LNCaP clone FGC (cell line): ENCODE results near the gene SLC30A2.

ENCODE experiments used
- DNase-seq: peaks from one replicate; pipeline ENCODE4 v3.0.0-alpha.2; 2011; ENCODE audit warnings: low read depth
- H3K4me3 ChIP-seq: 2 replicates; pipeline ENCODE4 v1.5.1; 2011; ENCODE audit warnings: mild to moderate bottlenecking, low read depth, low read length, control low read depth
- TF ChIP-seq, protein P1 (sequence below): IDR thresholded peaks from 2 replicates; pipeline ENCODE4 v1.5.1; 2012; ENCODE audit warnings: mild to moderate bottlenecking; ENCODE audit not compliant: control insufficient read depth, insufficient read depth; ENCODE audit errors: extremely low read depth

SLC30A2 gene

GRCh38 chr1:25993197-25993951 lies 52.5 kb downstream of the SLC30A2 start:
- no peak overlapping the region for H3K4me3 ChIP-seq
- TF ChIP-seq, protein P1, sequence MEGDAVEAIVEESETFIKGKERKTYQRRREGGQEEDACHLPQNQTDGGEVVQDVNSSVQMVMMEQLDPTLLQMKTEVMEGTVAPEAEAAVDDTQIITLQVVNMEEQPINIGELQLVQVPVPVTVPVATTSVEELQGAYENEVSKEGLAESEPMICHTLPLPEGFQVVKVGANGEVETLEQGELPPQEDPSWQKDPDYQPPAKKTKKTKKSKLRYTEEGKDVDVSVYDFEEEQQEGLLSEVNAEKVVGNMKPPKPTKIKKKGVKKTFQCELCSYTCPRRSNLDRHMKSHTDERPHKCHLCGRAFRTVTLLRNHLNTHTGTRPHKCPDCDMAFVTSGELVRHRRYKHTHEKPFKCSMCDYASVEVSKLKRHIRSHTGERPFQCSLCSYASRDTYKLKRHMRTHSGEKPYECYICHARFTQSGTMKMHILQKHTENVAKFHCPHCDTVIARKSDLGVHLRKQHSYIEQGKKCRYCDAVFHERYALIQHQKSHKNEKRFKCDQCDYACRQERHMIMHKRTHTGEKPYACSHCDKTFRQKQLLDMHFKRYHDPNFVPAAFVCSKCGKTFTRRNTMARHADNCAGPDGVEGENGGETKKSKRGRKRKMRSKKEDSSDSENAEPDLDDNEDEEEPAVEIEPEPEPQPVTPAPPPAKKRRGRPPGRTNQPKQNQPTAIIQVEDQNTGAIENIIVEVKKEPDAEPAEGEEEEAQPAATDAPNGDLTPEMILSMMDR = no peak
- DNase-seq = no peak

- DNase-seq = no peak
- TF ChIP-seq, protein P1 = no peak
- H3K4me3 ChIP-seq = no peak overlapping the region
Observed at GRCh38 chr1:25992689-25993171, 53.2 kb downstream of the SLC30A2 start.

- no peak overlapping the region for H3K4me3 ChIP-seq
- TF ChIP-seq, protein P1 = no peak
- no peak for DNase-seq
Observed at GRCh38 chr1:25991937-25992688, 53.8 kb downstream of the SLC30A2 start.

GRCh38 chr1:25990702-25991395 lies 55.1 kb downstream of the SLC30A2 start:
- TF ChIP-seq, protein P1 = no peak
- no peak overlapping the region for H3K4me3 ChIP-seq
- no peak for DNase-seq

DNA sequence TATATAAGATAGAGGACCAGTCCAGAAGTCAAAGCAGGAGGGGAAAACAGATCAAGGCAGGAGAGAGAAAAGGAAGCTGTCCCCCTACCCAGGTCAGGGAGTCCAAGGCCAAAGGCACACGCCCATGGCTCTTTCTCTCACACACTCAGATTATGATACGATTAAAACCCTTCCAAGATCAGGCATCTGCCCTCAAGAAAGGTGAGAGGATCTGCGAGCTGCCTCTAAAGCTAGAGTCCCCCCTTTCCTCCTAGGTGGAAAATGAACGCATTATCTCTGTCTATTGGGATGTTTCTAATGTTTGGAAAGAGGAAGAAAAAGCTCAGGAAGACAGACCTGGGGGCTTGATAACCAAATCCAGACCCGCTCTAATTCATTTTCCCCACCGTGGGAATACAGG lies 55.7 kb downstream of the SLC30A2 start:
- TF ChIP-seq, protein P1 = no peak
- no peak for DNase-seq
- no peak overlapping the region for H3K4me3 ChIP-seq

GRCh38 chr1:25989440-25990234 lies 56.3 kb downstream of the SLC30A2 start:
- no peak for DNase-seq
- no peak overlapping the region for H3K4me3 ChIP-seq
- TF ChIP-seq, protein P1 = no peak
